K562 (cell line): Measurements from ENCODE around the gene STEAP1B. TPM values are rescaled to one million over a fixed set of nuclear protein-coding genes. Genes with fewer than 3 reads are reported as not detected.

Source experiments
- ATAC-seq: fragments of 200-7000 bp; cut with Tn5 transposase; 3 replicates; pipeline ENCODE4 v1.9.1; 2020; ENCODE audit warnings: moderate library complexity
- BruUV-seq: library from RNA; stranded (reverse); fragments of 400-500 nt; replicated peaks from 2 replicates; lab custom pipeline; 2021; lab: Mats Ljungman, UMichigan
- CTCF ChIA-PET: fragments of 300-600 bp; formaldehyde crosslinking; extraction: SDS; loops from one replicate; lab custom pipeline; 2021; ENCODE audit warnings: low intra/inter-chr PET ratio; lab: Yijun Ruan, JAX
- POLR2A ChIA-PET: fragments of 300-600, 350-650 bp; sonication (Branson Sonifier 250); formaldehyde crosslinking; extraction: SDS; loops from one replicate; lab custom pipeline; 2021; ENCODE audit warnings: antibody characterized with exemption, inconsistent platforms; lab: Yijun Ruan, JAX
- DNase-seq, 4 experiments: peaks; one replicate each; pipeline versions ENCODE4 v3.0.0 to v3.0.0-alpha.2; 2011 to 2018; ENCODE audit warnings: low spot score in 3 of 4, mixed read lengths in 3 of 4; ENCODE audit errors: extremely low read depth in 1 of 4
- FAIRE-seq: peaks from 2 replicates; lab custom pipeline; 2011; peaks lifted over from hg19 to GRCh38; lab: Jason Lieb, UNC
- H2AFZ ChIP-seq: 2 replicates; pipeline ENCODE4 v1.6.0; 2011; ENCODE audit warnings: low read depth, low read length, control low read depth, inconsistent platforms
- H3K27ac ChIP-seq: fragments of 200-600 bp; 3 replicates; pipeline ENCODE4 v1.8.0; 2011; ENCODE audit warnings: low read depth, mild to moderate bottlenecking, control low read depth, inconsistent platforms, low read length, moderate library complexity, mixed read lengths; ENCODE audit errors: extremely low read depth
- H3K27me3 ChIP-seq, 2 experiments: fragments of 300-600 bp in 1 of 2; 2 replicates in 1 of 2; 3 replicates in 1 of 2; pipeline versions ENCODE4 v1.6.0 to v1.8.0; 2011; ENCODE audit warnings: inconsistent platforms in 2 of 2, low read length in 2 of 2, mild to moderate bottlenecking in 1 of 2, mixed read lengths in 1 of 2, moderate library complexity in 1 of 2; ENCODE audit not compliant: control insufficient read depth in 2 of 2, insufficient read depth in 2 of 2
- H3K36me3 ChIP-seq: fragments of 300-600 bp; 3 replicates; pipeline ENCODE4 v1.8.0; 2011; ENCODE audit warnings: mild to moderate bottlenecking, low read length, inconsistent platforms; ENCODE audit not compliant: control insufficient read depth, insufficient read depth
- H3K4me1 ChIP-seq, 2 experiments: fragments of 200-600 bp in 1 of 2; replicated peaks in 1 of 2; 2 replicates in 1 of 2; 3 replicates in 1 of 2; pipeline versions ENCODE4 v1.5.1 to v1.8.0; 2011; ENCODE audit warnings: inconsistent platforms in 2 of 2, low read length in 2 of 2, mild to moderate bottlenecking in 1 of 2, mixed read lengths in 1 of 2, moderate library complexity in 1 of 2; ENCODE audit not compliant: control insufficient read depth in 2 of 2, insufficient read depth in 2 of 2
- H3K4me2 ChIP-seq: 2 replicates; pipeline ENCODE4 v1.6.1; 2011; ENCODE audit warnings: low read length, control low read depth, inconsistent platforms, mixed read lengths; ENCODE audit not compliant: insufficient read depth
- H3K4me3 ChIP-seq: fragments of 200-600 bp; sonication (generic), shearing (Covaris generic); 2 replicates; pipeline ENCODE4 v1.5.1; 2016; ENCODE audit warnings: control low read depth, inconsistent platforms
- H3K79me2 ChIP-seq: fragments of 200-600 bp; 3 replicates; pipeline ENCODE4 v1.8.0; 2011; ENCODE audit warnings: low read length, inconsistent platforms; ENCODE audit not compliant: control insufficient read depth, insufficient read depth
- H3K9ac ChIP-seq, 2 experiments: 2 replicates each; pipeline versions ENCODE4 v1.6.0 to v1.6.1; 2011; ENCODE audit warnings: low read depth in 2 of 2, low read length in 2 of 2, control low read depth in 1 of 2, inconsistent platforms in 1 of 2, mild to moderate bottlenecking in 1 of 2, mixed read lengths in 1 of 2; ENCODE audit not compliant: insufficient read depth in 1 of 2
- H3K9me1 ChIP-seq: one replicate; pipeline ENCODE4 v1.6.0; 2011; ENCODE audit warnings: inconsistent platforms, mild to moderate bottlenecking, low read length, moderate library complexity; ENCODE audit not compliant: control insufficient read depth, insufficient read depth
- H3K9me3 ChIP-seq: replicated peaks from 2 replicates; pipeline ENCODE4 v1.5.1; 2011; ENCODE audit warnings: low read depth, low read length, inconsistent platforms; ENCODE audit not compliant: control insufficient read depth, insufficient read depth
- H4K20me1 ChIP-seq: replicated peaks from 2 replicates; pipeline ENCODE4 v1.6.1; 2011; ENCODE audit warnings: low read length, inconsistent platforms, mixed read lengths; ENCODE audit not compliant: control insufficient read depth, insufficient read depth
- CCNT2 ChIP-seq: IDR thresholded peaks from 2 replicates; pipeline ENCODE4 v1.6.1; 2011; ENCODE audit warnings: borderline replicate concordance, low read depth, mild to moderate bottlenecking, moderate library complexity, mixed read lengths, low read length; ENCODE audit not compliant: insufficient read length; ENCODE audit errors: extremely low read depth
- FOXA1 ChIP-seq: fragments of 450-650 bp; IDR thresholded peaks from 2 replicates; pipeline ENCODE4 v1.6.1; 2016; ENCODE audit warnings: mild to moderate bottlenecking, borderline replicate concordance
- GATAD2A ChIP-seq: fragments of 450-650 bp; IDR thresholded peaks from 2 replicates; pipeline ENCODE4 v1.6.1; 2017
- GATAD2B ChIP-seq: fragments of 450-650 bp; IDR thresholded peaks from 2 replicates; pipeline ENCODE4 v1.6.1; 2017; ENCODE audit warnings: mild to moderate bottlenecking, borderline replicate concordance
- HNRNPH1 ChIP-seq: fragments of 200-400 bp; formaldehyde crosslinking; optimal IDR thresholded peaks from 2 replicates; pipeline ENCODE3; 2017; ENCODE audit warnings: low read depth, mild to moderate bottlenecking, low read length, moderate library complexity
- MCM2 ChIP-seq: fragments of 450-650 bp; IDR thresholded peaks from 2 replicates; pipeline ENCODE4 v1.6.1; 2017; ENCODE audit warnings: low read depth, mild to moderate bottlenecking
- NCOA1 ChIP-seq: fragments of 450-650 bp; IDR thresholded peaks from 2 replicates; pipeline ENCODE4 v1.6.1; 2016; ENCODE audit warnings: low read depth
- SPI1 ChIP-seq: IDR thresholded peaks from 2 replicates; pipeline ENCODE4 v1.6.1; 2011; ENCODE audit warnings: low read depth, low read length, control low read depth, borderline replicate concordance
- ZNF764 ChIP-seq: fragments of 250-450 bp; sonication (Bioruptor Pico); IDR thresholded peaks from 2 replicates; pipeline ENCODE4 v1.4.0; 2020; ENCODE audit warnings: low read depth, mild to moderate bottlenecking, moderate library complexity
- WGBS: fragments of 100-300 bp; shearing (Covaris generic); methylation state at CpG from one replicate; pipeline ENCODE4 v1.1.6; 2016; ENCODE audit warnings: low coverage, mixed read lengths; ENCODE audit not compliant: insufficient coverage; ENCODE audit errors: missing lambda C conversion rate; 5-methylcytosine and 5-hydroxymethylcytosine counted together
- in situ Hi-C: fragments of 300-500 bp; cut with MboI; formaldehyde crosslinking; loops from 4 replicates; pipeline ENCODE4 v1.15.0; 2018; ENCODE audit warnings: inconsistent platforms, mixed read lengths
- intact Hi-C: fragments of 100-400 bp; cut with micrococcal nuclease; formaldehyde crosslinking; loops from 2 replicates; pipeline ENCODE4 v1.14.2; 2022
- polyA plus RNA-seq, 8 experiments: library from polyadenylated mRNA; depleted of rRNA in 4 of 8; stranded (reverse) in 5 of 8; unstranded in 3 of 8; fragments of >200 nt; fragmentation: Nextera tagmentation in 2 of 8; fragmentation: Illumina TruSeq in 1 of 8; extraction: Ambion mirVana in 2 of 8; extraction: Trizol in 1 of 8; gene quantifications; 2 replicates each; pipeline versions ENCODE4 v1.2.1 to v1.2.3, GENCODE V29; 2011 to 2014; ENCODE audit warnings: inconsistent platforms in 1 of 8, missing spikeins in 1 of 8
- total RNA-seq, 7 experiments: library from RNA; depleted of rRNA in 6 of 7; stranded (reverse); fragments of >200 nt in 6 of 7; fragmentation: Illumina TruSeq in 2 of 7; extraction: Trizol in 2 of 7; gene quantifications; 2 replicates each; pipeline versions ENCODE4 v1.2.1 to v1.2.3, GENCODE V29; 2011 to 2021; ENCODE audit warnings: low replicate concordance in 1 of 7
- TF ChIP-seq, protein P1 (sequence below): sonication (generic); formaldehyde crosslinking; IDR thresholded peaks from 2 replicates; pipeline ENCODE4 v1.8.0; 2022; ENCODE audit warnings: missing genetic modification reagents, mild to moderate bottlenecking, moderate library complexity, borderline replicate concordance
- TF ChIP-seq, protein P2 (sequence below), 2 experiments: fragments of 450-650 bp in 1 of 2; sonication (generic) in 1 of 2; formaldehyde crosslinking in 1 of 2; IDR thresholded peaks; 2 replicates each; pipeline versions ENCODE4 v1.7.1 to v1.9.0; 2016 to 2022; ENCODE audit warnings: inconsistent platforms in 1 of 2, mild to moderate bottlenecking in 1 of 2, missing genetic modification reagents in 1 of 2

STEAP1B gene
- total and polyA plus RNA-seq, 9 of the 15 experiments (the other 6 are each of a cell fraction or from before 2014, with no cell fraction given) = 20.0 to 38.5 (median 30.6) TPM

DNA sequence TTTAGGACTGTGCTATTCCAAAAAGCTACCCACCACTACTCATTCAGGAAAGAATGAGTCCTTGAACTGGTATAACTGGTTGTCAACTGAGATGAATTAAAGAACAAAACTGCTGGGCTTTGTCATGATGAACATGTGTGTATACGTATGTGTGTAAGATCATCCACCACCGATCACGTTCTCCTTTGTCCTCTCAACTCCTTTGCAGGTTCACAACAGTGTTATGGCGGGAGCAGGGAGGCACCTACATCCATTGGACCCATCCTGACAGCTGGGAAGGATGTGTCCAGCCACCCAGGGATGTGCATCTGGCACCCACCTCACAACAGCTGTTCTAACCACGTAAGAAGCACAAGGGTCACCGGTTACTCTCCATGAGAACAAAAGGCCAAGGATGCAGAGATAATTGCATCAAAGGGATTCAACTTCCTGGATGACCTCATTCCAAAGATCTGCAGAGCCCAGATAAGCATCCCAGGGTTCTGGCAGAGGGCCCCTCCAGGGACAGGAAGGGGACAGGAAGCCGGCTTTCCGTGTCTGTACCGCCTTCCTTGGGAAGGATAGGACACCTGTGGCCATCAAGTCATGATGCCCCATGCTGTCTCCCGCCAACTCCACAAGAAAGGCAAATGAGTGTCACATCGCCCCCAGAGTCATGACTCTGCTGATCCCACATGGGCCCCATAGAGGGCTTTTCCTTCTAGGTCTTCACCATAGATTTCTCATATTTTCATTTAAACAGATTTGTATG, 66.1 kb downstream of the STEAP1B start:
- ChIA-PET POLR2A (no interaction called here), CTCF (no interaction called here)
- peak overlapping the region; percentile 22; the same call in 1 of the 2 replicates for H2AFZ ChIP-seq
- H3K9me1 ChIP-seq = no peaks in the 10 kb centered on the region
- H3K27ac ChIP-seq = peak overlapping the region; percentile 85
- in situ Hi-C loops (no loop called here), intact Hi-C loops (no loop called here)
- no peaks in the 10 kb centered on the region for H3K9me3 ChIP-seq
- peak overlapping the region in 1 of 2 experiments; percentile 58; a peak in 2 of 4 replicates for H3K9ac ChIP-seq
- H4K20me1 ChIP-seq = no peaks in the 10 kb centered on the region
- DNase-seq (peak; percentile 67 to 86 (median 75)), ATAC-seq (peak; percentile 87), FAIRE-seq (peak; percentile 82)
- H3K36me3 ChIP-seq = no peaks in the 10 kb centered on the region; the same call in 1 of the 3 replicates
- H3K4me3 ChIP-seq = no peak overlapping the region
- 27% methylated on average over 11 of the region's 11 CpGs for WGBS
- no peaks in the 10 kb centered on the region; the same call in 2 of the 3 replicates for H3K79me2 ChIP-seq
- BruUV-seq = no TSS peak
- peak overlapping the region; percentile 45 for H3K4me2 ChIP-seq
- H3K27me3 ChIP-seq = no peaks in the 10 kb centered on the region
- H3K4me1 ChIP-seq = peaks cover 0 to 17% of the 10 kb centered on the region in 2 experiments; a peak in 4 of 5 replicates
- TF ChIP-seq, protein P1, sequence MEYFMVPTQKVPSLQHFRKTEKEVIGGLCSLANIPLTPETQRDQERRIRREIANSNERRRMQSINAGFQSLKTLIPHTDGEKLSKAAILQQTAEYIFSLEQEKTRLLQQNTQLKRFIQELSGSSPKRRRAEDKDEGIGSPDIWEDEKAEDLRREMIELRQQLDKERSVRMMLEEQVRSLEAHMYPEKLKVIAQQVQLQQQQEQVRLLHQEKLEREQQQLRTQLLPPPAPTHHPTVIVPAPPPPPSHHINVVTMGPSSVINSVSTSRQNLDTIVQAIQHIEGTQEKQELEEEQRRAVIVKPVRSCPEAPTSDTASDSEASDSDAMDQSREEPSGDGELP = peak; percentile 99
- TF ChIP-seq GATAD2A (no peak), SPI1 (0 out of 2 replicates have a peak, but pooled peaks have one; percentile 9), NCOA1 (peak; percentile 77; the same call in 1 of the 2 replicates), MCM2 (no peak), HNRNPH1 (no peak), ZNF764 (CRISPR knock-in tag) (no peak), GATAD2B (0 out of 2 replicates have a peak, but pooled peaks have one; percentile 46), CCNT2 (peak; percentile 43), FOXA1 (no peak)
- TF ChIP-seq, protein P2, sequence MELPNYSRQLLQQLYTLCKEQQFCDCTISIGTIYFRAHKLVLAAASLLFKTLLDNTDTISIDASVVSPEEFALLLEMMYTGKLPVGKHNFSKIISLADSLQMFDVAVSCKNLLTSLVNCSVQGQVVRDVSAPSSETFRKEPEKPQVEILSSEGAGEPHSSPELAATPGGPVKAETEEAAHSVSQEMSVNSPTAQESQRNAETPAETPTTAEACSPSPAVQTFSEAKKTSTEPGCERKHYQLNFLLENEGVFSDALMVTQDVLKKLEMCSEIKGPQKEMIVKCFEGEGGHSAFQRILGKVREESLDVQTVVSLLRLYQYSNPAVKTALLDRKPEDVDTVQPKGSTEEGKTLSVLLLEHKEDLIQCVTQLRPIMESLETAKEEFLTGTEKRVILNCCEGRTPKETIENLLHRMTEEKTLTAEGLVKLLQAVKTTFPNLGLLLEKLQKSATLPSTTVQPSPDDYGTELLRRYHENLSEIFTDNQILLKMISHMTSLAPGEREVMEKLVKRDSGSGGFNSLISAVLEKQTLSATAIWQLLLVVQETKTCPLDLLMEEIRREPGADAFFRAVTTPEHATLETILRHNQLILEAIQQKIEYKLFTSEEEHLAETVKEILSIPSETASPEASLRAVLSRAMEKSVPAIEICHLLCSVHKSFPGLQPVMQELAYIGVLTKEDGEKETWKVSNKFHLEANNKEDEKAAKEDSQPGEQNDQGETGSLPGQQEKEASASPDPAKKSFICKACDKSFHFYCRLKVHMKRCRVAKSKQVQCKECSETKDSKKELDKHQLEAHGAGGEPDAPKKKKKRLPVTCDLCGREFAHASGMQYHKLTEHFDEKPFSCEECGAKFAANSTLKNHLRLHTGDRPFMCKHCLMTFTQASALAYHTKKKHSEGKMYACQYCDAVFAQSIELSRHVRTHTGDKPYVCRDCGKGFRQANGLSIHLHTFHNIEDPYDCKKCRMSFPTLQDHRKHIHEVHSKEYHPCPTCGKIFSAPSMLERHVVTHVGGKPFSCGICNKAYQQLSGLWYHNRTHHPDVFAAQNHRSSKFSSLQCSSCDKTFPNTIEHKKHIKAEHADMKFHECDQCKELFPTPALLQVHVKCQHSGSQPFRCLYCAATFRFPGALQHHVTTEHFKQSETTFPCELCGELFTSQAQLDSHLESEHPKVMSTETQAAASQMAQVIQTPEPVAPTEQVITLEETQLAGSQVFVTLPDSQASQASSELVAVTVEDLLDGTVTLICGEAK (IDR thresholded peaks at IDR 0.05) = 0 out of 2 replicates have a peak, but pooled peaks have one; percentile 28
- TF ChIP-seq, protein P2 (CRISPR knock-in tag; IDR thresholded peaks at IDR 0.05) = no peak
